ENCODE measurements around the gene UPK3A. TPM values are rescaled to one million over a fixed set of nuclear protein-coding genes. Genes with fewer than 3 reads are reported as not detected.

Gene UPK3A
- total RNA-seq, 1 donor from 2014 or later: not detected

DNA sequence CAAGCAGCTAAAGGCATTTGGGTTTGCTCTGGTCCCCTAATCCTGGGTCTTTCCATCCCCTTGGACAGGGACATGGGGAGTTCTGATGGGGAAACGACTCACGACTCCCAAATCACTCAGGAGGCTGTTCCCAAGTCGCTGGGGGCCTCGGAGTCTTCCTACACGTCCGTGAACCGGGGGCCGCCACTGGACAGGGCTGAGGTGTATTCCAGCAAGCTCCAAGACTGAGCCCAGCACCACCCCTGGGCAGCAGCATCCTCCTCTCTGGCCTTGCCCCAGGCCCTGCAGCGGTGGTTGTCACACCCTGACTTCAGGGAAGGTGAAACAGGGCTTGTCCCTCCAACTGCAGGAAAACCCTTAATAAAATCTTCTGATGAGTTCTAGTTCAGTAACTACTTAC is 10.7 kb downstream of the UPK3A start:
- TF ChIP-seq, protein P1, sequence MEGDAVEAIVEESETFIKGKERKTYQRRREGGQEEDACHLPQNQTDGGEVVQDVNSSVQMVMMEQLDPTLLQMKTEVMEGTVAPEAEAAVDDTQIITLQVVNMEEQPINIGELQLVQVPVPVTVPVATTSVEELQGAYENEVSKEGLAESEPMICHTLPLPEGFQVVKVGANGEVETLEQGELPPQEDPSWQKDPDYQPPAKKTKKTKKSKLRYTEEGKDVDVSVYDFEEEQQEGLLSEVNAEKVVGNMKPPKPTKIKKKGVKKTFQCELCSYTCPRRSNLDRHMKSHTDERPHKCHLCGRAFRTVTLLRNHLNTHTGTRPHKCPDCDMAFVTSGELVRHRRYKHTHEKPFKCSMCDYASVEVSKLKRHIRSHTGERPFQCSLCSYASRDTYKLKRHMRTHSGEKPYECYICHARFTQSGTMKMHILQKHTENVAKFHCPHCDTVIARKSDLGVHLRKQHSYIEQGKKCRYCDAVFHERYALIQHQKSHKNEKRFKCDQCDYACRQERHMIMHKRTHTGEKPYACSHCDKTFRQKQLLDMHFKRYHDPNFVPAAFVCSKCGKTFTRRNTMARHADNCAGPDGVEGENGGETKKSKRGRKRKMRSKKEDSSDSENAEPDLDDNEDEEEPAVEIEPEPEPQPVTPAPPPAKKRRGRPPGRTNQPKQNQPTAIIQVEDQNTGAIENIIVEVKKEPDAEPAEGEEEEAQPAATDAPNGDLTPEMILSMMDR (IDR thresholded peaks at IDR 0.05): no peak
- Histone ChIP-seq H3K36me3 (no peaks in the 10 kb centered on the region), H3K4me1 (peaks cover 5% of the 10 kb centered on the region), H3K9me3 (no peaks in the 10 kb centered on the region), H3K4me3 (no peak overlapping the region), H3K27me3 (ENCODE audit: low read depth) (no peaks in the 10 kb centered on the region), H3K27ac (no peak overlapping the region)
- no peak for DNase-seq
- ATAC-seq: no peak
- intact Hi-C loops (cut with DNase I): no loop called here

DNA sequence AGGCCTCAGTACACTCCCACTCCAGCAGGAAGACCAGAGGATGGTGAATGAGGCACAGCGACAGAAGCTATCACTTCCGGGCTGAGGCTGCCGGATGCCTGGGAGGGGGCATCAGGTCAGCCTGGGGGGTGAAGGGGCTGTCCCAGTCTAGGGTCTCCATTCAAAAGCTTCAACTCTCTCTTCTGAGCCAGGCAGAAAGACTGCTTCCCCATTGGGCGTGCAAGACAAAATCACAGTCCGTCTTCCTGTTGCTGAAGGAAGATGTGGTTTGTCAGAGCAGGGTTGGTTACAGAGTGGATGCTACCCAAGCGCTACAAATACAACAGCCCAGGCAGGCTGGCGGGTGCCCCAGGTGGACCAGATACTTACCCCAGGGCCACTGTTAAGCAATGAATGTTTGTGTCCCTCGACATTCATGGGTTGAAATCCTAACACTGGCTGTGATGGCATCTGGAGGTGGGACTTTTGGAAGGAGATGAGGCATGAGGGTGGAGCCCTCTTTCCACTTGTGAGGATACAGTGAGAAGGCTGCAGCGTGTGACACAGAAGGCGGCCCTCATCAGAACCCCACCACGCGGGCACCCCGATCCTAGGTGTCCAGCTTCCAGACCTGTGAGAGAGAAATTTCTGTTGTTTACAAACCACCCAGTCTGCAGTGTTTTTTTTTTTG is 12.0 kb downstream of the UPK3A start:
- ATAC-seq (no peak), DNase-seq (no peak)
- H3K4me3 ChIP-seq: no peak overlapping the region
- H3K4me1 ChIP-seq: peaks cover 5% of the 10 kb centered on the region
- TF ChIP-seq, protein P1 (IDR thresholded peaks at IDR 0.05): no peak
- no peaks in the 10 kb centered on the region for H3K9me3 ChIP-seq
- intact Hi-C loops (cut with DNase I): no loop called here
- no peaks in the 10 kb centered on the region for H3K36me3 ChIP-seq
- H3K27ac ChIP-seq: no peak overlapping the region
- no peaks in the 10 kb centered on the region for H3K27me3 ChIP-seq (ENCODE audit: low read depth)

DNA sequence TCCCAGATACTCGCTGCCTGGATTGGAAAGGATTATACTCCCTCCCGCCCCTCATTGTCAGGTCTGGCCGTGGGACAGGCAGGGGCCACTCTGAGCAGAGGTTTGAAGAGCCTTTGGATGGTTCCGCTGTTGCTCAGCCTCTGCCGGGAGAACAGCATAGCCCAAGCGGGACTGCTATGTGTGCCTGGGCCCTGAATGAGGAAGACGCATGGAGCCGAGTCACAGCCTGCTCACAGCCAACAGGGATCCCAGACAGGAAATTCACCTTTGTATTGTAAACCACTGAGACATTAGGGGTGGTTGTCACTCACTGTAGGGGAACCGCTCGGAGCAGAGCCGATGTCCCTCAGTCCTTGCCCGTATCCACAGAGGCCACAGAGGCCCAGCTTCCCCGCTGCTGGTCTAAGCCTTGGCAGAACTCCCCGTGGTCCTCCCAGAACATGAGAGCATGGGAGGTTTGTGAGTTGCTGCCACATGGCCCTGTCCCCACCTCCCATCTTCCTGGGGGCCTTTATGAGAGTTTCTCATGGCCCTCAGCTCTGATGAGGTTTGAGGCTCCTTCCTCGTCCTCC is 14.3 kb downstream of the UPK3A start:
- DNase-seq: no peak
- intact Hi-C loops (cut with DNase I): no loop called here
- H3K27ac ChIP-seq: no peak overlapping the region
- ATAC-seq: no peak
- TF ChIP-seq, protein P1 (IDR thresholded peaks at IDR 0.05): no peak
- H3K27me3 ChIP-seq (ENCODE audit: low read depth): no peaks in the 10 kb centered on the region
- no peaks in the 10 kb centered on the region for H3K36me3 ChIP-seq
- H3K4me3 ChIP-seq: no peak overlapping the region
- H3K9me3 ChIP-seq: no peaks in the 10 kb centered on the region
- no peaks in the 10 kb centered on the region for H3K4me1 ChIP-seq

DNA sequence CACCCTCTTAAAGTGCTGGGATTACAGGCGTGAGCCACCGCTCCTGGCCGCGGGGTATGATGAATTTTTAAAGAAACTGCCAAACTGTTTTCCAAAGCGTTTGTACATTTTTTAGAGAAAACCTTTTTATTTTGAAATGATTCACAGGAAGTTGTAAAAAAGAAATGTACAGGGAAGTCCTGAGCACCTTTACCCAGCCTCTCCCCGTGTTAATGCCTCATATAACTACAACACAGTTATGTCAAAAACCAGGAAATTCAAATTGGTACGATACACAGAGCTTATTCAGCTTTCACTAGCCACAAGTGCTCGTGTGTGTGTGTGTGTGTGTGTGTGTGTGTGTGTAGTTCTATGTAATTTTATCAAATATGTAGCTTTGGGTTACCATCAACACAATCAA is 18.0 kb downstream of the UPK3A start:
- TF ChIP-seq, protein P1 (IDR thresholded peaks at IDR 0.05): no peak
- no peak for DNase-seq
- Histone ChIP-seq H3K27me3 (ENCODE audit: low read depth) (no peaks in the 10 kb centered on the region), H3K9me3 (no peaks in the 10 kb centered on the region), H3K36me3 (no peaks in the 10 kb centered on the region), H3K4me1 (no peaks in the 10 kb centered on the region), H3K4me3 (no peak overlapping the region), H3K27ac (no peak overlapping the region)
- no peak for ATAC-seq
- intact Hi-C loops (cut with DNase I): no loop called here

DNA sequence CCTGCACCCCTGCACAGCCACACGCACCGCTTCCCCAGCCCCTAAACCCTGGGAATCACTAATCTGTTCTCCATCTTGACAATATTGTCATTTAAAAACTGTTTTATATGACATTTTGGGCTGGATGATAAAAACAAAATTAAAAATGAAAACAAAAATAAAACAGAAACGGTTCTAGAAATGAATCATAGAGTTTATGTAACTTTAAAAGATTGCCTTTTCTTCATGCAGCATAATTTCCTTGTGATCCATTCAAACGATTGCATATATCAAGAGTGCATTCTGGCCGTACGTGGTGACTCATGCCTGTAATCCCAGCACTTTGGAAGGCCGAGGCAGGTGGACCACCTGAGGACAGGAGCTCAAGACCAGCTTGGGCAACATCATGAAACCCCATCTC is 18.4 kb downstream of the UPK3A start:
- H3K27me3 ChIP-seq (ENCODE audit: low read depth): no peaks in the 10 kb centered on the region
- no peak overlapping the region for H3K27ac ChIP-seq
- no peaks in the 10 kb centered on the region for H3K36me3 ChIP-seq
- no peaks in the 10 kb centered on the region for H3K4me1 ChIP-seq
- no peaks in the 10 kb centered on the region for H3K9me3 ChIP-seq
- ATAC-seq (no peak), DNase-seq (no peak)
- intact Hi-C loops (cut with DNase I): no loop called here
- no peak overlapping the region for H3K4me3 ChIP-seq
- TF ChIP-seq, protein P1 (IDR thresholded peaks at IDR 0.05): no peak
